Progenitor cell of endocrine pancreas (in vitro differentiated cells): Measurements from ENCODE around the gene ZFP30. TPM values are rescaled to one million over a fixed set of nuclear protein-coding genes. Genes with fewer than 3 reads are reported as not detected.
"Not testable (repeated sequence)": the region's sequence is repeated elsewhere in the genome, so short reads cannot be mapped to it uniquely, and the experiment has no call there.

Experiments used
- DNase-seq: peaks from one replicate; pipeline ENCODE4 v3.0.0; 2021; ENCODE audit warnings: low spot score; ENCODE audit not compliant: unreplicated experiment
- H3K27ac Mint-ChIP-seq: 2 replicates; pipeline ENCODE4 v1.8.0; 2021; ENCODE audit warnings: mild to moderate bottlenecking, moderate library complexity, mixed read lengths
- H3K27me3 Mint-ChIP-seq: 2 replicates; pipeline ENCODE4 v1.8.0; 2021; ENCODE audit warnings: mixed read lengths
- H3K36me3 Mint-ChIP-seq: 2 replicates; pipeline ENCODE4 v1.8.0; 2022; ENCODE audit warnings: mixed read lengths; ENCODE audit not compliant: insufficient read depth
- H3K4me1 Mint-ChIP-seq: 2 replicates; pipeline ENCODE4 v1.8.0; 2021; ENCODE audit warnings: low read depth, mixed read lengths
- H3K4me3 Mint-ChIP-seq: 2 replicates; pipeline ENCODE4 v1.8.0; 2021; ENCODE audit warnings: low read depth, mild to moderate bottlenecking, moderate library complexity, mixed read lengths
- H3K9me3 Mint-ChIP-seq: 2 replicates; pipeline ENCODE4 v1.8.0; 2021; ENCODE audit warnings: low read depth, mixed read lengths
- total RNA-seq: library from RNA; stranded (reverse); gene quantifications from 2 replicates; pipeline ENCODE4 v1.2.1, GENCODE V29; 2021
- TF ChIP-seq, protein P1 (sequence below): fragments of 200-600 bp; sonication (generic); IDR thresholded peaks from one replicate; pipeline ENCODE4 v1.5.0; 2021; ENCODE audit warnings: antibody characterized with exemption, mild to moderate bottlenecking; ENCODE audit not compliant: unreplicated experiment

ZFP30 gene
- total RNA-seq, 1 donor from 2014 or later, result 32.0 TPM

DNA sequence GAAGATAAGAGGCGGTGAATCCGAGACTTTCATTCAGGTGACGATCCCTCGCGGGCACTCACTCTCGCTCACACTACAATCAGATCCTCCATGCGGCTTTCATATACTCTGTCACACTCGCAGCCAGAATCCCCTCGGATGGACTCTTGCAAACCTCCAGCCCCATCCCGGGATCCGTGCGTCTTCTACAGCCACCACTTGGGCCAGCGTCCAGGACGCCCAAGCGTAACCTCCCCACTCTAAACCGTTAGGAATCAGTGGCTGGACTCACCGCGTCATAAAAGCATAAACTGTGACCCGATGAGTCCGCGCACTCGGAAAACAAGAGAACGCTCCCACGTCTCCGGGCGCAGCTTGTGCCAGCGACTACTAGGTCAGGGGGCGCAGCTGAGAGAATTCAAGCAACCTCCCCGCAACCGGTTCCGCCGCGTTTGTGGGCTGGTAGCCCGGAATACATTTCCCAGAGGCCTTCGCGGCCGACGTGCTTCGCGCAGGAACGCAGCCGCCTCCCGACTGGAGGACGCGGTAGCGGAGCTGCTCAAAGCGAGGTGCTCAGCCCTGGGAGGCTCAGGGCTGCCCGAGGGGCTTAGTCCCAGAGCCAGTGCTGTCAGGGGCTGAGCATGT lies 36.7 kb upstream of the ZFP30 start:
- peak; percentile 74 for DNase-seq
- TF ChIP-seq, protein P1, sequence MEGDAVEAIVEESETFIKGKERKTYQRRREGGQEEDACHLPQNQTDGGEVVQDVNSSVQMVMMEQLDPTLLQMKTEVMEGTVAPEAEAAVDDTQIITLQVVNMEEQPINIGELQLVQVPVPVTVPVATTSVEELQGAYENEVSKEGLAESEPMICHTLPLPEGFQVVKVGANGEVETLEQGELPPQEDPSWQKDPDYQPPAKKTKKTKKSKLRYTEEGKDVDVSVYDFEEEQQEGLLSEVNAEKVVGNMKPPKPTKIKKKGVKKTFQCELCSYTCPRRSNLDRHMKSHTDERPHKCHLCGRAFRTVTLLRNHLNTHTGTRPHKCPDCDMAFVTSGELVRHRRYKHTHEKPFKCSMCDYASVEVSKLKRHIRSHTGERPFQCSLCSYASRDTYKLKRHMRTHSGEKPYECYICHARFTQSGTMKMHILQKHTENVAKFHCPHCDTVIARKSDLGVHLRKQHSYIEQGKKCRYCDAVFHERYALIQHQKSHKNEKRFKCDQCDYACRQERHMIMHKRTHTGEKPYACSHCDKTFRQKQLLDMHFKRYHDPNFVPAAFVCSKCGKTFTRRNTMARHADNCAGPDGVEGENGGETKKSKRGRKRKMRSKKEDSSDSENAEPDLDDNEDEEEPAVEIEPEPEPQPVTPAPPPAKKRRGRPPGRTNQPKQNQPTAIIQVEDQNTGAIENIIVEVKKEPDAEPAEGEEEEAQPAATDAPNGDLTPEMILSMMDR, result peak; percentile 32
- Mint-ChIP-seq H3K4me1 (peaks cover 19% of the 10 kb centered on the region), H3K4me3 (peak overlapping the region; percentile 93), H3K27me3 (no peaks in the 10 kb centered on the region), H3K36me3 (peaks cover 10% of the 10 kb centered on the region), H3K27ac (peak overlapping the region; percentile 98), H3K9me3 (no peaks in the 10 kb centered on the region)

DNA sequence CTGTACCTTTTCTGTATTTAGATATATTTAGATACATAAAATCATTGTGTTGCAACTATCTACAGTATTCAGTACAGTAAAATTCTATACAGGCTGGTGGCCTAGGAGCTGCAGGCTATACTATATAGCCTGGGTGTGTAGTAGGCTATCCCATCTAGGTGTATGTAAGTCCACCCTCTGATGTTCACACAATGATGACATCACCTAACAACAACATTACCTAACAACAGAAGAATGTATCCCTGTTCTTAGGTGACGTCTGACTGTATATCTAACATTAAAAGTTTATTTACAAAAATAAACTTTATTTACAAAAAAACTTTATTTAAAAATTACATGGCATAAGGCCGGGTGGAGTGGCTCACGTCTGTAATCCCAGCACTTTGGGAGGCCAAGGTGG lies 28.3 kb upstream of the ZFP30 start:
- Mint-ChIP-seq H3K36me3 (peaks cover 46% of the 10 kb centered on the region), H3K4me1 (peaks cover 9% of the 10 kb centered on the region), H3K27ac (no peak overlapping the region), H3K9me3 (peaks cover 22% of the 10 kb centered on the region), H3K27me3 (no peaks in the 10 kb centered on the region), H3K4me3 (no peak overlapping the region)
- no peak for DNase-seq
- TF ChIP-seq, protein P1, result no peak

- peaks cover 29% of the 10 kb centered on the region for H3K9me3 Mint-ChIP-seq
Measured at GRCh38 chr19:37669450-37669914, 14.2 kb upstream of the ZFP30 start.

GRCh38 chr19:37657157-37657556 lies 1.9 kb upstream of the ZFP30 start:
- not testable (repeated sequence) for H3K27me3 Mint-ChIP-seq, DNase-seq, H3K27ac Mint-ChIP-seq, H3K9me3 Mint-ChIP-seq, H3K36me3 Mint-ChIP-seq
- peaks cover 16% of the 10 kb centered on the region for H3K4me1 Mint-ChIP-seq
- peak overlapping the region; percentile 89 for H3K4me3 Mint-ChIP-seq

More at GRCh38 chr19:37669450-37669914, 14.2 kb upstream of the ZFP30 start:
- no peak for DNase-seq
- no peak overlapping the region for H3K27ac Mint-ChIP-seq
- no peaks in the 10 kb centered on the region for H3K4me1 Mint-ChIP-seq
- no peak overlapping the region for H3K4me3 Mint-ChIP-seq
- H3K36me3 Mint-ChIP-seq, result peaks cover 33% of the 10 kb centered on the region
- no peaks in the 10 kb centered on the region for H3K27me3 Mint-ChIP-seq
- TF ChIP-seq, protein P1, result no peak

DNA sequence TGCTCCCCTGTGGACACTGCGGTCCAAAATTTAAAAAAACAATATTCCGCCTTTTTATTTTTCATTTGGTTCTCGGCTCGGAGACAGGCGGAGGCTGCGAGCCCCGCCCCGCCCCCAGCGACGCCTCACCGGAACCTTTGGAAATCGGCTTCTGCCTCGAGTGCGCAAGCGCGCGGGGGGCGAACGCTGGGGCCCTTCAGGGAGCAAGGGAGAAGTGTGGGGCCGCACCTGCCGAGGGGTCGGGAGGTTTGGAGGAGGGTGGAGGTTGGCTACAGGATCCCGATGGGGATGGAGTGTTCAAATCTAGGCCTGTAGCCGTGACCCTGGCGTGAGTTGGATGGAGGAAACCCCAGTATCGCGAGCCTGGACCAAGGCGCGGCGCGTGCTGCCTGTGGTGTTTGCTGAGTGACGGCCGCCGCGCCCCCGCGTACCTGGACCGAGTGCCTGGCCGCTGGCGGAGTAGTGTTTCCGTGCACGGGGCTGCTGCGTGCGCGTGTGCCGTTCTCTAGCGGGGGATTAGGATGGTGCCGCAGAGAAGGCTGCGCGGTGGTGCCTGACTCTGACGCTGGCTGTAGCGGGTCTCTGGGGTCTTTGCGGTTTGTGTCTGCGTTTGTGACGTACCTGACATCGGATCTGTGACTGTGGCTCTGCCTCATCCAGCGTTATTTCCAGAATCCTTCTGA lies 565 bp upstream of the ZFP30 start:
- peak; percentile 81 for DNase-seq
- Mint-ChIP-seq H3K9me3 (peaks cover 3% of the 10 kb centered on the region), H3K4me1 (peaks cover 16% of the 10 kb centered on the region), H3K4me3 (peak overlapping the region; percentile 89), H3K36me3 (peaks cover 2% of the 10 kb centered on the region), H3K27me3 (no peaks in the 10 kb centered on the region), H3K27ac (peak overlapping the region; percentile 96)
- TF ChIP-seq, protein P1, result no peak
